Muscle of leg (tissue), 11 donors: ENCODE measurements around the gene HUS1B. TPM values are rescaled to one million over a fixed set of nuclear protein-coding genes. Genes with fewer than 3 reads are reported as not detected.
"Not testable (repeated sequence)": the region's sequence is repeated elsewhere in the genome, so short reads cannot be mapped to it uniquely, and the experiment has no call there.

ENCODE experiments used
- DNase-seq: peaks from one replicate; pipeline ENCODE4 v3.0.0; 2013
- H3K27ac ChIP-seq: one replicate; pipeline ENCODE4 v1.5.1; 2013; ENCODE audit warnings: mild to moderate bottlenecking, low read length, control low read depth
- H3K27me3 ChIP-seq: one replicate; pipeline ENCODE4 v1.6.1; 2013; ENCODE audit warnings: low read length; ENCODE audit not compliant: control insufficient read depth, insufficient read depth
- H3K36me3 ChIP-seq: one replicate; pipeline ENCODE4 v1.6.1; 2013; ENCODE audit warnings: low read length; ENCODE audit not compliant: control insufficient read depth, insufficient read depth
- H3K4me1 ChIP-seq: one replicate; pipeline ENCODE4 v1.6.1; 2013; ENCODE audit warnings: low read length; ENCODE audit not compliant: control insufficient read depth, insufficient read depth
- H3K4me3 ChIP-seq: one replicate; pipeline ENCODE4 v1.5.1; 2013; ENCODE audit warnings: low read length, control low read depth
- H3K9me3 ChIP-seq: replicated peaks from 2 replicates; pipeline ENCODE4 v1.6.1; 2013; ENCODE audit warnings: low read depth, low read length; ENCODE audit not compliant: control insufficient read depth
- WGBS: methylation state at CpG from one replicate; pipeline ENCODE4 v1.1.5; 2013; ENCODE audit warnings: missing lambda C conversion rate; ENCODE audit not compliant: insufficient coverage; 5-methylcytosine and 5-hydroxymethylcytosine counted together
- polyA plus RNA-seq, 8 donors: library from polyadenylated mRNA; unstranded; fragments of 120-200 nt; gene quantifications; one replicate each; pipeline versions ENCODE4 v1.2.1 to v1.2.3, GENCODE V29; 2013; ENCODE audit warnings: inconsistent platforms in 1 of 8, low replicate concordance in 1 of 8; ENCODE audit not compliant: insufficient read length in 8 of 8, insufficient read depth in 1 of 8
- total RNA-seq: library from RNA; stranded (reverse); fragments of 120-200 nt; gene quantifications from one replicate; pipeline ENCODE4 v1.2.4, GENCODE V29; 2013

Gene HUS1B
- total and polyA plus RNA-seq, 9 donors: 0.18 to 0.28 (median 0.19) TPM; not detected in 5

DNA sequence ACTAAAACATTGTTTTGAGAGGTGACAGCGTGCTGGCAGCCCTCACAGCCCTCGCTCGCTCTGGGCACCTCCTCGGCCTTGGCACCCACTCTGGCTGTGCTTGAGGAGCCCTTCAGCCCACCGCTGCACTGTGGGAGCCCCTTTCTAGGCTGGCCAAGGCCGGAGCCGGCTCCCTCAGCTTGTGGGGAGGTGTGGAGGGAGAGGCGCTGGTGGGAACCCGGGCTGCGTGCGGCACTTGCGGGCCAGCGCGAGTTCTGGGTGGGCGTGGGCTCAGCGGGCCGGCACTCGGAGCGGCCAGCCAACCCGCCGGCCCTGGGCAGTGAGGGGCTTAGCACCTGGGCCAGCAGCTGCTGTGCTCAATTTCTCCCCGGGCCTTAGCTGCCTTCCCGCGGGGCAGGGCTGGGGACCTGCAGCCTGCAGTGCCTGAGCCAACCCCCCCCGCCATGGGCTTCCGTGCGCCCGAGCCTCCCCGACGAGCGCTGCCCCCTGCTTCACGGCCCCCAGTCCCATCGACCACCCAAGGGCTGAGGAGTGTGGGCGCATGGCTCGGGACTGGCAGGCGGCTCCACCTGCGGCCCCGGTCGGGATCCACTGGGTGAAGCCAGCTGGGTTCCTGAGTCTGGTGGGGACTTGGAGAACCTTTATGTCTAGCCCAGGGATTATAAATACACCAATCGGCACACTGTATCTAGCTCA lies 37.7 kb upstream of the HUS1B start:
- not testable (repeated sequence) for DNase-seq, H3K4me3 ChIP-seq, H3K9me3 ChIP-seq, H3K27ac ChIP-seq, H3K36me3 ChIP-seq, H3K4me1 ChIP-seq, H3K27me3 ChIP-seq
- WGBS: 96% methylated on average over 38 of the region's 40 CpGs

- peak overlapping the region; percentile 83 for H3K4me3 ChIP-seq
- no peaks in the 10 kb centered on the region for H3K27me3 ChIP-seq
- no peak overlapping the region for H3K27ac ChIP-seq
- H3K4me1 ChIP-seq: peaks cover 4% of the 10 kb centered on the region
- no peak for DNase-seq
- H3K36me3 ChIP-seq: no peaks in the 10 kb centered on the region
- WGBS: 84% methylated on average over 7 of the region's 12 CpGs
- H3K9me3 ChIP-seq: no peaks in the 10 kb centered on the region
These were observed 36.8 kb upstream of the HUS1B start for GRCh38 chr6:693723-694009.

DNA sequence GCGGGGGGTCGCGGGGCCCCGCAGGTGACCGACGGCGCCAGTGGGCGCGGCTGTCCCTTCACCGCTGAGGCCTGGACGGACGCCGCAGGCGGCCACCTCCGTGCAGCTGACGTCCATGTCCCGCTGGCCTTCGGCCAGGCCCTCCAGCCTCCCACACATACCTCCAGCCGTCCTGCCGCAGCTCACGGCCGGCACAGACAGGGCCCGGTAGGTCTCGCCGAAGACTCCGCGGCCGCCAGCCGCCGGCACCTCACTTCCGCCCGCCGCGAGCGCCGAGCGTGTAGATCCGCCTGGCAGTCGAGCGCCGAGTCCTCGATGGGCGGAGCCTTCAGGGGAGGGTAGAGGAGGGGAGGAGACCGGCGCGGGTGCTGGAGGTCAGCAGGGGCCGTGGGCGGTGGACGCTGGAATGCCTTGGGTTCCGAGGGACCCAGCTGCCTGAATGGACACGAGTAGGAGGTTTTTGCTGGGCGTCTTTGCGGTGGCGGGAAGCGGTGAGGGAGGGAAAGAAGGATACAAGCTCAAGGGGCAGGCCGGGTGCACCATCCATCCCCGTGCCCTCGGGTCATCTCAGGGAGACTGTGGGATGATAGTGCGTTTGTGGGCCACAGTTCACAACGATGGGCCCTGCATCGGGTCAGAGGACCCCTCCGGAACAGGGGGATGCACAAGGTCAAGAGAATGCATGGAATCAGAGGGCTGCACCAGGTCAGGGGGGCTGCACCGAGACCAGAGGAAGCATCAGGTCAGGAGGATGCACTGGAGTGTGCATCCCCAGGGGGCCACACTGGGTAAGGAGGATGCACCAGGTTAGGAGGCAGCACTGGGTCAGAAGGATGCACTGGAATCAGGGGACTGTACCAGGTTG lies 36.2 kb upstream of the HUS1B start, which contains the start of gene EXOC2:
EXOC2 (minus strand) TSS at position 282 of the 865 bp plus-strand sequence. CDS start 55,321 bp downstream, outside the sequence.
- peak; percentile 93 for DNase-seq
- H3K9me3 ChIP-seq: no peaks in the 10 kb centered on the region
- H3K27ac ChIP-seq: no peak within 1 kb of the TSS
- peaks cover 2% of the 10 kb centered on the region for H3K36me3 ChIP-seq
- 1% methylated on average over 63 of the region's 63 CpGs for WGBS
- peak within 1 kb of the TSS; percentile 83 for H3K4me3 ChIP-seq
- peaks cover 4% of the 10 kb centered on the region for H3K4me1 ChIP-seq
- no peaks in the 10 kb centered on the region for H3K27me3 ChIP-seq

GRCh38 chr6:692356-692851 lies 35.5 kb upstream of the HUS1B start:
- H3K27me3 ChIP-seq: no peaks in the 10 kb centered on the region
- no peaks in the 10 kb centered on the region for H3K9me3 ChIP-seq
- H3K4me3 ChIP-seq: peak overlapping the region; percentile 83
- no peak overlapping the region for H3K27ac ChIP-seq
- peak; percentile 23 for DNase-seq
- under 1% methylated on average over 43 of the region's 45 CpGs for WGBS
- H3K4me1 ChIP-seq: peaks cover 4% of the 10 kb centered on the region
- H3K36me3 ChIP-seq: peaks cover 3% of the 10 kb centered on the region

DNA sequence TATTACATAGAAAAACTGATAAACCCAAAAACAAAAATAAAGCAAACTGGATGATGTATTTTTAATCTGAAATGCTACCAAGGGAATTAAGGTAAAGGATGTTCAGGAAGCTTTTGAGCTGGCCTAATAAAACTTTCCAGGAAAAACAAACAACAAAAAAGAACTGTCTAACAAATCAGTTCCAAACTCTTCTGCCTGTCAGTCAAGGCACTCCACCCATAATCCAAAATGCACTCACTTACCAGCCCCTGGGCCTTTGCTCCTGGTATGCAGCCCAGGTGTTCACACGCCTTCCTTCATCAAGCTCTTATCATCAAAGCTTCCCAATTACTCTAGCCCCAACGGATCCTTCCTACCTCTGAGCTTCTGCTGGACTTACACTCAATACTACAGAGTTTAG lies 32.3 kb upstream of the HUS1B start:
- DNase-seq: no peak
- no peaks in the 10 kb centered on the region for H3K27me3 ChIP-seq
- no peak overlapping the region for H3K27ac ChIP-seq
- peaks cover 3% of the 10 kb centered on the region for H3K36me3 ChIP-seq
- WGBS: no CpG with 5 or more reads among the region's 2 CpGs
- no peaks in the 10 kb centered on the region for H3K9me3 ChIP-seq
- no peak overlapping the region for H3K4me3 ChIP-seq
- H3K4me1 ChIP-seq: peaks cover 9% of the 10 kb centered on the region

- H3K9me3 ChIP-seq: no peaks in the 10 kb centered on the region
- peak; percentile 22 for DNase-seq
- H3K27ac ChIP-seq: no peak overlapping the region
- H3K4me1 ChIP-seq: peaks cover 11% of the 10 kb centered on the region
- peaks cover 3% of the 10 kb centered on the region for H3K36me3 ChIP-seq
- no peak overlapping the region for H3K4me3 ChIP-seq
- WGBS: 0% methylated on average over 1 of the region's 3 CpGs
- no peaks in the 10 kb centered on the region for H3K27me3 ChIP-seq
These were observed 29.6 kb upstream of the HUS1B start for GRCh38 chr6:686497-686896.

DNA sequence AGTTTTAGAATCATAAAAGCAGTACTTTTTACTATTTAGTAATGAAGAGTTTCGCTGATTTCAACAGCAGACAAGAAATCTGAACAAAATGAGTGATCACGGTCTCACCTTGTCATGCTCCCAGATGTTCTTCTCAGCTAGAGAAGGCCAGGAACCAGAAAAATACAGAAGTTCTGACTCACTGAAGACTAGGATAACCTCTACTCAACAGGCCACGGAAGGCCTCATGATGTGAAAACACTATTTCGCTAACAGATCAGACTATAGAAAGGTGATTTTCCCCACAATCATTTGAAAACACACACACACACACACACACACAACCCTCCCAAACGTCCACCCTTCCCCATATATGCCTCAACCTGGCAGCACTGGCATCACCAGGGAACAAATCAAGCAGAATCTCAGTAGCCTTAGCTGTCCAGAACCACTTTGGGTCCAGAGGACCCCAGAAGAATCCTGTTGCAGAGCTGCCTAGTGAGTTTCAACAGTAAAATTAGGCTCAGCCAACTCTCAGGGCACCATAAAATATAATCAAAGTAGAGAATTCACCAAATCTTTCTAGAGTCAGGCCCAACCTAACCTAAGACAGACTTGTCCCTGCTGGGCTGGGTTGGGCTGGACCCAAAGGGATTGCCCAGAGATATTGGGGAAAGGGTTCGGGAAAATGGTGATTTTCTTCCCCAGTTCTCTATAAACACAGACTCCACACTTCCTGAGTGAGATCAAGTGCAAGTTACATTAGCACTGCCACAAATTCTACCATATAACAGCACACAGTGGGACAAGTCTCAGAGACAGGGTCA lies 28.1 kb upstream of the HUS1B start:
- no peak overlapping the region for H3K27ac ChIP-seq
- 71% methylated on average over 2 of the region's 6 CpGs for WGBS
- peaks cover 11% of the 10 kb centered on the region for H3K4me1 ChIP-seq
- no peaks in the 10 kb centered on the region for H3K27me3 ChIP-seq
- H3K9me3 ChIP-seq: no peaks in the 10 kb centered on the region
- no peak for DNase-seq
- peaks cover 3% of the 10 kb centered on the region for H3K36me3 ChIP-seq
- H3K4me3 ChIP-seq: no peak overlapping the region

DNA sequence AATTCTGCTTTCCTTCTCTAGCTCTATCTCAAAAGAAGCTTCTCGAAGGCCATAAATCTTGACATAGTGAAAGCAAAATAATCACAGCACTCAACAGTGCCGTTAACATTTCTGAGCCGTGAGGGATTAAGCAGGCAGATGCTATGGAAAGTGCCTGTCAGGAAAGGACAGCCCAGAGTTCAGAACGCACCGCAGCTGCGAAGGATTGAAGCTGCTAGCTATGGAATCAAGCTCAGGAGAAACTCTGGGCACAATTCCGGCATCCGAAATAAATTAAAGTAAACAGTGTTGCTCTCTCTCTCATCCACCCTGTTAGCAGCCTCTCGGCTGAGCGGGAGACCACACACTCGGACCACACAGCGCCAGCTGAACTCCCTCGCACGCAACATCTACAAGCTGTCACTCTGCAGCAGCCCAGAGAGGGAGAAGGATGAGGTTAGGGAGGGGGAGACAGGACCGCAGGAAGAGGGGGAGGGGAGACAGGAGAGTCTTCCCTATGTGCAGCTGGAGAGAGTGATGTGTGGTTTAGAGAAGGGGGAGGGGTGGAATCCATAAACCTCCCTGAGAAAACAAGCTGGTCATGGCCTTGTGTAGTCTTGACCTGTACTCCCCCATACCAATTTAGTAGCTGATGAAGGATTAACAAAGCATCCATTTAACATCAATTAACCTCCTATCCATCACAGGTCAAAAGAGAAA lies 27.0 kb upstream of the HUS1B start:
- WGBS: 9% methylated on average over 8 of the region's 15 CpGs

DNA sequence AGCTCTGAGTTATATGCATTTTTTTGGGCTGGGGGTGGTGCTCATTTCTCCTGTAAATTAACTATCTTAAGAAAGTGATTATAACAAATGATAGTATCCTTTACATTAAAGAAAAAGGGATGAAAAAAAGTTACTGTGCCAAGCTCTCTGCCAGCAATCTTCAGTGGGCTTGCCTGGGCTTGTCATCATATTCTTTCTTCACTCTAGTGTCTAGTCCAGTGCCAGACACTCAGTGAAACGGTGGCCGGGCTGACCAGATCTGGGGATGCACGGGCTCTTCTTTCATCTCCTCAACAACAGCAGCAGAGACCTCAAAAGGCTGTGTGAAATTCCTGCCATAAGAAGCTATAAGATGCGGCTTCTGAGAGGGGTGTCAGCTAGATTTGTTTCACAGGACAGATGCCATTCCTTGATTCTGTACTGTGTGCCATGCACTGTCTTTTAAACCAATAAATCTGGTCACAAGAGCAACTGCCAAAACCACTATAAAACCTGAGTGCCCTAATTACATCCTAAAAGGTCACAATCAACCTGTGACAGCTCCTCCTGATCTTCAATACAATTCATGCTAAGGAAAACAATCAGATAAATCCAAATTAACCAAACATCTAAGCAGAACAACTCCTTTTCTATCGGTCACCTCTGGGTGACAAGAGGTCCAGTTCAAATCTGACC lies 23.9 kb upstream of the HUS1B start:
- no peak for DNase-seq
- H3K4me3 ChIP-seq: no peak overlapping the region
- H3K4me1 ChIP-seq: peaks cover 9% of the 10 kb centered on the region
- no peaks in the 10 kb centered on the region for H3K27me3 ChIP-seq
- no peak overlapping the region for H3K27ac ChIP-seq
- H3K36me3 ChIP-seq: no peaks in the 10 kb centered on the region
- WGBS: no CpG with 5 or more reads among the region's 5 CpGs
- peaks cover 5% of the 10 kb centered on the region for H3K9me3 ChIP-seq

More for the DNA sequence above, 27.0 kb upstream of the HUS1B start:
- Histone ChIP-seq H3K4me3 (peak overlapping the region; percentile 24), H3K4me1 (peaks cover 11% of the 10 kb centered on the region), H3K27ac (peak overlapping the region; percentile 72), H3K27me3 (no peaks in the 10 kb centered on the region), H3K36me3 (peaks cover 3% of the 10 kb centered on the region), H3K9me3 (no peaks in the 10 kb centered on the region)
- peak; percentile 91 for DNase-seq
